Coronary artery (tissue), 2 donors: Measurements from ENCODE around the gene HSPB2.

ENCODE experiments used
- DNase-seq: peaks from one replicate; pipeline ENCODE4 v3.0.0-alpha.2; 2017; ENCODE audit warnings: low spot score
- H3K27ac ChIP-seq, 2 donors: fragments of 200-600 bp; sonication (generic); one replicate each; pipeline ENCODE4 v1.5.1; 2016 to 2019
- H3K4me3 ChIP-seq: fragments of 200-600 bp; sonication (generic); 2 replicates; pipeline ENCODE4 v1.5.1; 2016; ENCODE audit warnings: mild to moderate bottlenecking, moderate library complexity
- CTCF ChIP-seq: fragments of 200-600 bp; sonication (generic); IDR thresholded peaks from one replicate; pipeline ENCODE4 v1.5.1; 2019; ENCODE audit warnings: antibody characterized with exemption

HSPB2 gene

GRCh38 chr11:111912535-111912934 is at the start of gene HSPB2:
TSS of gene HSPB2 (plus strand) at chr11:111912734. CDS start at chr11:111912830, 96 bp downstream.
- Histone ChIP-seq H3K4me3 (peak within 1 kb of the TSS; percentile 79), H3K27ac (peak within 1 kb of the TSS; percentile 95 to 97)
- no peak for DNase-seq
- no peak for TF ChIP-seq CTCF

- Histone ChIP-seq H3K27ac (no peak overlapping the region), H3K4me3 (no peak overlapping the region)
- no peak for DNase-seq
- TF ChIP-seq CTCF, result no peak
These were observed 42.4 kb upstream of the HSPB2 start for GRCh38 chr11:111870113-111870512.

GRCh38 chr11:111870522-111870885 is 42.0 kb upstream of the HSPB2 start:
- H3K4me3 ChIP-seq, result peak overlapping the region; percentile 95
- peak overlapping the region in 1 of 2 donors; percentile 96 for H3K27ac ChIP-seq
- TF ChIP-seq CTCF, result no peak
- DNase-seq, result no peak

GRCh38 chr11:111870886-111871692 is 41.4 kb upstream of the HSPB2 start, which contains the start of gene ALG9:
TSS of gene ALG9 (minus strand) at chr11:111871581. CDS start at chr11:111871482, 99 bp downstream.
- TF ChIP-seq CTCF, result no peak
- Histone ChIP-seq H3K4me3 (peak within 1 kb of the TSS; percentile 95), H3K27ac (peak within 1 kb of the TSS; percentile 92 to 96)
- DNase-seq, result peak; percentile 88

GRCh38 chr11:111871693-111872161 is 40.8 kb upstream of the HSPB2 start:
- no peak for TF ChIP-seq CTCF

GRCh38 chr11:111878385-111878848 is 34.1 kb upstream of the HSPB2 start:
- DNase-seq, result no peak
- no peak for TF ChIP-seq CTCF
- Histone ChIP-seq H3K27ac (peak overlapping the region; percentile 82 to 97), H3K4me3 (peak overlapping the region; percentile 80)

More at GRCh38 chr11:111871693-111872161, 40.8 kb upstream of the HSPB2 start:
- no peak for DNase-seq
- H3K4me3 ChIP-seq, result peak overlapping the region; percentile 95
- peak overlapping the region; percentile 92 to 96 for H3K27ac ChIP-seq
